GM13976 (cell line): Measurements from ENCODE around the gene IGSF3.

ENCODE experiments used
- DNase-seq: peaks from one replicate; pipeline ENCODE4 v3.0.0; 2012; ENCODE audit warnings: low spot score
- in situ Hi-C: fragments of 300-500 bp; cut with MboI; formaldehyde crosslinking; loops from one replicate; pipeline ENCODE4 v1.12.0; 2022; ENCODE audit warnings: low sequenced_read_pairs, mixed read lengths, inconsistent platforms; ENCODE audit not compliant: unreplicated experiment
- TF ChIP-seq, protein P1 (sequence below): IDR thresholded peaks from 2 replicates; pipeline ENCODE4 v1.5.1; 2012; ENCODE audit warnings: borderline replicate concordance, mild to moderate bottlenecking; ENCODE audit not compliant: insufficient read depth; ENCODE audit errors: extremely low read depth, missing control alignments, control extremely low read depth

IGSF3 gene

DNA sequence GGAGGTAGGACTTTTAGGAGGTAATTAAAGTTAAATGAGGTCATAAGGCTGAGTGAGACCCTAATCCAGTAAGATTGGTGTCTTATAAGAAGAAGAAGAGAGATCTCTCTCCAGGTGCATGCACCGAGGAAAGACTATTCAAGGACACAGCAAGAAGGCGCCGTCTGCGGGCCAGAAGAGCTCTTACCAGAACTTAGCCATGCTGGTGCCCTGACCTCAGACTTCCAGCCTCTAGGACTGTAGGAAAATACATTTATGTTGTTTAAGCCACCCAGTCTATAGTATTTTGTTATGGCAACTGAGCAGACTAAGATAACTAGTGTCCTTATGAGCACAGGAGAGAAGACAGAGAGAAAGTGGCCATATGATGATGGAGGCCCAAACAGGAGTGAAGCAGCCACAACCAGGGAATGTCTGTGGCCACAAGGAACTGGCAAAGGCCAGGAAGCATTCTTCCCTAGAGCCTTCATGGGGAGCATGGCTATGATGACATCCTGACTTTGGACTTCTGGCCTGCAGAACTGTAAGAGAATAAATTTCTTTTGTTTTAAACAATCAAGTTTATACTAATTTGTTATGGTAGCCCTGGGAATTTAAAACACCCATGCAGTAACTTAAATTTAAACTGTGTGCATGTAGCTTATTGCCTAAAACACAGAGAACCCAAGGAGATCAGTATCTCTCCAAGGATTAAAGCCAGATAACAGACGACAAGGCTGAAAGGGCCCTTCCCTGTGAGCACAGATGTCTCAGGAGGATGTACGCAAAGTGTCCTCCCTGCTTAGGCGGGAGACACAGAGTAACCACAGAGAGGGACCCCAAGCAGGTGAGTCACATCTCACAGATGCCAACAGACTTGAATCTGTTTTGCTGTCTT is 86.8 kb downstream of the IGSF3 start:
- TF ChIP-seq, protein P1, sequence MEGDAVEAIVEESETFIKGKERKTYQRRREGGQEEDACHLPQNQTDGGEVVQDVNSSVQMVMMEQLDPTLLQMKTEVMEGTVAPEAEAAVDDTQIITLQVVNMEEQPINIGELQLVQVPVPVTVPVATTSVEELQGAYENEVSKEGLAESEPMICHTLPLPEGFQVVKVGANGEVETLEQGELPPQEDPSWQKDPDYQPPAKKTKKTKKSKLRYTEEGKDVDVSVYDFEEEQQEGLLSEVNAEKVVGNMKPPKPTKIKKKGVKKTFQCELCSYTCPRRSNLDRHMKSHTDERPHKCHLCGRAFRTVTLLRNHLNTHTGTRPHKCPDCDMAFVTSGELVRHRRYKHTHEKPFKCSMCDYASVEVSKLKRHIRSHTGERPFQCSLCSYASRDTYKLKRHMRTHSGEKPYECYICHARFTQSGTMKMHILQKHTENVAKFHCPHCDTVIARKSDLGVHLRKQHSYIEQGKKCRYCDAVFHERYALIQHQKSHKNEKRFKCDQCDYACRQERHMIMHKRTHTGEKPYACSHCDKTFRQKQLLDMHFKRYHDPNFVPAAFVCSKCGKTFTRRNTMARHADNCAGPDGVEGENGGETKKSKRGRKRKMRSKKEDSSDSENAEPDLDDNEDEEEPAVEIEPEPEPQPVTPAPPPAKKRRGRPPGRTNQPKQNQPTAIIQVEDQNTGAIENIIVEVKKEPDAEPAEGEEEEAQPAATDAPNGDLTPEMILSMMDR: no peak
- in situ Hi-C loops: no loop called here
- no peak for DNase-seq

DNA sequence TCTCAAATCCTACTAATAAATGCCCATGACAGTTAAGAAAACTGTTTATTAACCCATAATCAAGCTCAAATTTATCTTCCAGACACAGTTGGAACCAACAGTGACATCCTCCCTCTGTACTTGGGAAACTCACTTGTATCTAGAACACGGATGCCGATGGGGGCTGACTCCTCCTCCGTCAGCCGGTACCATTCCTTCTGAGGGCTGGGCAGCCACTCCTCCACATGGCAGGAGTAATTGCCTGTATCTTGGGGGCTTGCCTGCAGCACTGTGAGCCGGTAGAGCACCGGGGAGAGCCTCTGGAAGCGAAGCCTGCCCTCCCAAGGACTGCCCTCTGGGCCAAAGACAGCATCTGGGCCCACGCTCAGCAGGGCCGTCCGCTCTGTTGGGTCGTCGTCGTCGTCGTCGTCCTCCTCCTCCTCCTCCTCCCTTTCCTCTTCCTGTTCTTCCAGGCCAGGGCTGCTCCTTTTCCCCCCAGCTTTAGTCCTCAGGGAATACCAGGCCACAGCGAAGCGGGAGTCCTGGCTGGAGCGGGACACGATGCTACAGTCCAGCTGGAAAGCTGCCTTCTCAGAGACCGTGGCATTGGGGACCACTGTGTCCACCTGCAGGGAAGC is 88.2 kb downstream of the IGSF3 start:
- TF ChIP-seq, protein P1: no peak
- no peak for DNase-seq
- in situ Hi-C loops: loop anchor here (10.0 kb wide), 2 partner anchors 95 to 245 kb away; no protein-coding TSS in a partner anchor

DNA sequence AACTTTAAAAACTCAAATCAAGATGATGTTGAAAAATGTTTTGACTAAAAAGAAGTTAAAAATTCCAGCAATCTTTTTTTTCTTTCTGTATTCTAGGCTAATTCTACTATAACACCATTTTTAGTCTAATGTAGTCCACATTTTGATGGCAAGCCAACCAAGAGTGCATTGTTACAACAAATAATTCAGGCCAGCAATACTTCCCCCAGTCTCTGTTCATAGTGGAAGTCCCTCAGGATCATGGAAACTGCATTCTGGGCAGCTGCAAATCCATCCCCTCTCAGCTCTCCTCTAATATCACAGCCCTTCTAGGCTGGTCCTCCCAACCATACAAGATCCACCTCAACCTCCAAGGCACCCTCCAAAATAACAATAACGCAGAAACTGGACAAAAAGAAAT is 89.0 kb downstream of the IGSF3 start:
- no peak for DNase-seq
- TF ChIP-seq, protein P1: no peak
- in situ Hi-C loops: loop anchor here (10.0 kb wide), 2 partner anchors 96 to 246 kb away; no protein-coding TSS in a partner anchor

DNA sequence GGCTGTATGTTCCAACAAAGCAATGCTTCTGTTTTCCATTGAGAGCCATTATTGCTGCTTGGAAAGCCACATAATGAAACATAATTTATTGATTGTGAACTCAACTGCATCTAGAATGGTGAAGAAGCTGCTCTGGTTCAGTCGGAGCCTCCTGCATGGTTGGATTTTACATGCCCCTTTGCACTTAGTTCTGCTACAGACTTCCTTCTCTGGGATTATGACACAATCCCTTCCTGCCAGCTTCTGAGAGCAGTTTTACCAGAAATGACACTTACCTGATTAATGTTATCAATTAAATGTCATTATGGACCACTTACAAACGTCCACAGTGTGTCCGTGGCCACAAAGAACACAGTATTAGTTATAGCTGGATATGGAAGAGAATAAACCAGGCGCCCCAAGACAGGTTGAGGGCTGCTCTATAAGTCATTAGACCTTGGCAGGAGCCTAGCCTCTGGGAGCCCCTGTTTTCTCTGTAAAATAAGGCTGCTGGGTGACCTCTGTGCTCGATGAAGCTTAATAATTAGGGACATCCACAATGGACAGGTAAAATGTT is 89.7 kb downstream of the IGSF3 start:
- TF ChIP-seq, protein P1: no peak
- no peak for DNase-seq
- in situ Hi-C loops: loop anchor here (10.0 kb wide), 2 partner anchors 97 to 247 kb away; no protein-coding TSS in a partner anchor

DNA sequence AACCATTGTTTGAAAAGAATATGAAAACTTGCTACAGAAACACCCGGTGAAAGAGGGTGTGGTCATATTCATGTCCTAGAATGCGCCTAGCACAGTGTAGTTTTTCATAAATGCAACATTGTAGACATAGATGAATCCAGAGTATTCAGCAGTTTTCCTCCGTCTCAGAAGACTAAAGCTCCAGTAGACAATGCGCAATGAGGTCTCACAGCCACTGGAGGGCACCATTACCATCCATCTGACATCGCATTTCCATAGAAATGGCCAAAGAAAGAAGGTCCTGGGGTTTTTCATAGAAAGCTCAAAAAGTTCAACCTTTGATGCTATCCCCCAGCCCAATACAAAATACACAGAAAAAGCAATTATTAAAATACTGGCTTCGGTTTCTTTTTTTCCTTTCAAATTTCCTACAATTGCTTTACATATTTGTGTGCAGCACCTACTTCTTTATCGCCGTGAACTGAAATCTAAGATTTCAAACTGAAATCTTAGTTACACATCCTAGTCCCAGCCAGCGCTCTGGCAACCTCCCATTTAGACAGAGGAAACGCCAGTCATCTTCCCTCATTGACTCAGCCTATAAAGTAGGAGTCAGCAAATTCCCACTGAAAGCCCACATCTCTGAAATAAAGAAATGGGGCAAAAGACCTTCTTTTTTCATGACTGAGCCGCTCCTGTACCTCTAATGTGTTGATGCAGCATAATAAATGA is 92.8 kb downstream of the IGSF3 start:
- in situ Hi-C loops: loop anchor here (10.0 kb wide), 2 partner anchors 100 to 250 kb away; no protein-coding TSS in a partner anchor
- DNase-seq: peak; percentile 79
- TF ChIP-seq, protein P1: peak; percentile 78
